Activated CD8-positive, alpha-beta T cell treated with anti-CD3 and anti-CD28 coated beads, Interleukin-2, amount 10 ng/mL, durations not matched to agents 7 days and 5 days (primary cell): Measurements from ENCODE around the gene SLC24A3. TPM values are rescaled to one million over a fixed set of nuclear protein-coding genes. Genes with fewer than 3 reads are reported as not detected.
A peak's percentile ranks its signal among the peaks of the same experiment; 100 is the strongest.

Source experiments
- ATAC-seq: fragments of 150-1000 bp; cut with Tn5 transposase; one replicate; pipeline ENCODE4 v1.10.0; 2021; ENCODE audit warnings: moderate library complexity
- CTCF ChIA-PET: fragments of 350-600 bp; sonication (Branson Sonifier 250); formaldehyde crosslinking; loops from one replicate; lab custom pipeline; 2021; ENCODE audit warnings: antibody characterized with exemption; lab: Charles Lee
- POLR2A ChIA-PET: fragments of 350-600 bp; sonication (Branson Sonifier 250); formaldehyde crosslinking; loops from one replicate; lab custom pipeline; 2021; ENCODE audit warnings: antibody characterized with exemption; lab: Charles Lee
- DNase-seq: peaks from one replicate; pipeline ENCODE4 v3.0.0-alpha.2; 2020
- H3K27ac Mint-ChIP-seq: one replicate; pipeline ENCODE4 v1.8.0; 2021; ENCODE audit warnings: mild to moderate bottlenecking, mixed read lengths
- H3K27me3 Mint-ChIP-seq: one replicate; pipeline ENCODE4 v1.8.0; 2021; ENCODE audit warnings: low read depth, mixed read lengths
- H3K36me3 Mint-ChIP-seq: one replicate; pipeline ENCODE4 v1.8.0; 2021; ENCODE audit warnings: low read depth, mixed read lengths
- H3K4me1 Mint-ChIP-seq: one replicate; pipeline ENCODE4 v1.8.0; 2021; ENCODE audit warnings: low read depth, mixed read lengths
- H3K4me3 Mint-ChIP-seq: one replicate; pipeline ENCODE4 v1.8.0; 2021; ENCODE audit warnings: mild to moderate bottlenecking, mixed read lengths
- H3K9me3 Mint-ChIP-seq: one replicate; pipeline ENCODE4 v1.8.0; 2022; ENCODE audit warnings: mixed read lengths; ENCODE audit not compliant: insufficient read depth
- total RNA-seq, 2 experiments: library from RNA; stranded (reverse); gene quantifications; one replicate each; pipeline ENCODE4 v1.2.3, GENCODE V29; 2021

Gene SLC24A3
- total RNA-seq, 2 experiments from 2014 or later = not detected

GRCh38 chr20:19446246-19446645 is 233.8 kb downstream of the SLC24A3 start:
- no peak overlapping the region for H3K4me3 Mint-ChIP-seq
- no peak for DNase-seq
- H3K36me3 Mint-ChIP-seq = peaks cover 16% of the 10 kb centered on the region
- H3K4me1 Mint-ChIP-seq = peaks cover 30% of the 10 kb centered on the region
- no peak for ATAC-seq
- POLR2A ChIA-PET = no interaction called here
- H3K27ac Mint-ChIP-seq = no peak overlapping the region
- peaks cover 8% of the 10 kb centered on the region for H3K9me3 Mint-ChIP-seq
- no peaks in the 10 kb centered on the region for H3K27me3 Mint-ChIP-seq
- CTCF ChIA-PET = no interaction called here

GRCh38 chr20:19448632-19449031 is 236.2 kb downstream of the SLC24A3 start:
- no peak for DNase-seq
- peaks cover 35% of the 10 kb centered on the region for H3K4me1 Mint-ChIP-seq
- CTCF ChIA-PET = no interaction called here
- no peak overlapping the region for H3K27ac Mint-ChIP-seq
- peaks cover 2% of the 10 kb centered on the region for H3K36me3 Mint-ChIP-seq
- peaks cover 6% of the 10 kb centered on the region for H3K9me3 Mint-ChIP-seq
- POLR2A ChIA-PET = no interaction called here
- no peaks in the 10 kb centered on the region for H3K27me3 Mint-ChIP-seq
- no peak overlapping the region for H3K4me3 Mint-ChIP-seq
- ATAC-seq = no peak

- ATAC-seq = no peak
- Mint-ChIP-seq H3K36me3 (no peaks in the 10 kb centered on the region), H3K27me3 (no peaks in the 10 kb centered on the region), H3K9me3 (peaks cover 2% of the 10 kb centered on the region), H3K4me3 (no peak overlapping the region), H3K27ac (no peak overlapping the region), H3K4me1 (peaks cover 39% of the 10 kb centered on the region)
- ChIA-PET CTCF (no interaction called here), POLR2A (no interaction called here)
- no peak for DNase-seq
Observed at GRCh38 chr20:19449051-19449450, 236.6 kb downstream of the SLC24A3 start.

- no peak for DNase-seq
- ChIA-PET POLR2A (no interaction called here), CTCF (interaction anchor here (0.6 kb wide), 1 partner anchor 44 kb away, joined by 3 read pairs; no protein-coding TSS in a partner anchor)
- ATAC-seq = peak; percentile 48
- H3K4me1 Mint-ChIP-seq = peaks cover 45% of the 10 kb centered on the region
- H3K27me3 Mint-ChIP-seq = no peaks in the 10 kb centered on the region
- no peaks in the 10 kb centered on the region for H3K36me3 Mint-ChIP-seq
- H3K27ac Mint-ChIP-seq = peak overlapping the region; percentile 90
- H3K9me3 Mint-ChIP-seq = no peaks in the 10 kb centered on the region
- peak overlapping the region; percentile 57 for H3K4me3 Mint-ChIP-seq
Observed at GRCh38 chr20:19451231-19451922, 238.9 kb downstream of the SLC24A3 start.

GRCh38 chr20:19451923-19452295 is 239.5 kb downstream of the SLC24A3 start:
- no peaks in the 10 kb centered on the region for H3K27me3 Mint-ChIP-seq
- CTCF ChIA-PET = no interaction called here
- peak overlapping the region; percentile 57 for H3K4me3 Mint-ChIP-seq
- no peaks in the 10 kb centered on the region for H3K9me3 Mint-ChIP-seq
- POLR2A ChIA-PET = no interaction called here
- H3K4me1 Mint-ChIP-seq = peaks cover 49% of the 10 kb centered on the region
- H3K27ac Mint-ChIP-seq = peak overlapping the region; percentile 90
- DNase-seq (peak; percentile 45), ATAC-seq (peak; percentile 73)
- no peaks in the 10 kb centered on the region for H3K36me3 Mint-ChIP-seq

GRCh38 chr20:19453410-19453809 is 241.0 kb downstream of the SLC24A3 start:
- Mint-ChIP-seq H3K4me1 (peaks cover 53% of the 10 kb centered on the region), H3K9me3 (no peaks in the 10 kb centered on the region), H3K36me3 (no peaks in the 10 kb centered on the region), H3K27ac (no peak overlapping the region), H3K4me3 (no peak overlapping the region), H3K27me3 (peaks cover 2% of the 10 kb centered on the region)
- no peak for DNase-seq
- CTCF ChIA-PET = no interaction called here
- no peak for ATAC-seq
- POLR2A ChIA-PET = no interaction called here

GRCh38 chr20:19453862-19454261 is 241.4 kb downstream of the SLC24A3 start:
- POLR2A ChIA-PET = no interaction called here
- no peaks in the 10 kb centered on the region for H3K36me3 Mint-ChIP-seq
- peaks cover 50% of the 10 kb centered on the region for H3K4me1 Mint-ChIP-seq
- no peak overlapping the region for H3K4me3 Mint-ChIP-seq
- ATAC-seq = no peak
- no peak overlapping the region for H3K27ac Mint-ChIP-seq
- CTCF ChIA-PET = no interaction called here
- DNase-seq = no peak
- peaks cover 3% of the 10 kb centered on the region for H3K27me3 Mint-ChIP-seq
- no peaks in the 10 kb centered on the region for H3K9me3 Mint-ChIP-seq

- Mint-ChIP-seq H3K36me3 (no peaks in the 10 kb centered on the region), H3K27me3 (peaks cover 3% of the 10 kb centered on the region), H3K9me3 (no peaks in the 10 kb centered on the region), H3K27ac (no peak overlapping the region), H3K4me1 (peaks cover 31% of the 10 kb centered on the region), H3K4me3 (no peak overlapping the region)
- DNase-seq = no peak
- POLR2A ChIA-PET = interaction anchor here (0.6 kb wide), 2 partner anchors 172 to 890 kb away, joined by 3 to 6 read pairs; no protein-coding TSS in a partner anchor
- ATAC-seq = no peak
- CTCF ChIA-PET = interaction anchor here (0.7 kb wide), 1 partner anchor 91 kb away, joined by 3 read pairs; no protein-coding TSS in a partner anchor
Observed at GRCh38 chr20:19456595-19457395, 244.4 kb downstream of the SLC24A3 start.

GRCh38 chr20:19457611-19458010 is 245.2 kb downstream of the SLC24A3 start:
- no peaks in the 10 kb centered on the region for H3K36me3 Mint-ChIP-seq
- ATAC-seq = no peak

GRCh38 chr20:19460386-19460785 is 247.9 kb downstream of the SLC24A3 start:
- ATAC-seq (no peak), DNase-seq (no peak)
- Mint-ChIP-seq H3K36me3 (no peaks in the 10 kb centered on the region), H3K27me3 (peaks cover 3% of the 10 kb centered on the region), H3K4me1 (peaks cover 10% of the 10 kb centered on the region), H3K27ac (no peak overlapping the region), H3K9me3 (no peaks in the 10 kb centered on the region), H3K4me3 (no peak overlapping the region)
- CTCF ChIA-PET = no interaction called here
- POLR2A ChIA-PET = no interaction called here

More at GRCh38 chr20:19457611-19458010, 245.2 kb downstream of the SLC24A3 start:
- Mint-ChIP-seq H3K27me3 (peaks cover 3% of the 10 kb centered on the region), H3K9me3 (no peaks in the 10 kb centered on the region), H3K27ac (no peak overlapping the region), H3K4me3 (no peak overlapping the region), H3K4me1 (peaks cover 22% of the 10 kb centered on the region)
- ChIA-PET CTCF (no interaction called here), POLR2A (no interaction called here)
- no peak for DNase-seq

- Mint-ChIP-seq H3K27me3 (peaks cover 3% of the 10 kb centered on the region), H3K9me3 (no peaks in the 10 kb centered on the region), H3K4me1 (peaks cover 5% of the 10 kb centered on the region), H3K27ac (no peak overlapping the region), H3K4me3 (no peak overlapping the region), H3K36me3 (no peaks in the 10 kb centered on the region)
- ATAC-seq = no peak
- CTCF ChIA-PET = no interaction called here
- POLR2A ChIA-PET = no interaction called here
- DNase-seq = no peak
Observed at GRCh38 chr20:19462491-19462890, 250.0 kb downstream of the SLC24A3 start.

GRCh38 chr20:19463597-19463996 is 251.2 kb downstream of the SLC24A3 start:
- Mint-ChIP-seq H3K36me3 (no peaks in the 10 kb centered on the region), H3K27me3 (peaks cover under 1% of the 10 kb centered on the region), H3K9me3 (no peaks in the 10 kb centered on the region), H3K4me3 (no peak overlapping the region), H3K27ac (no peak overlapping the region), H3K4me1 (no peaks in the 10 kb centered on the region)
- DNase-seq (no peak), ATAC-seq (no peak)
- ChIA-PET POLR2A (no interaction called here), CTCF (no interaction called here)
